T47D (cell line): ENCODE results near the gene RCOR3.

Experiments
- DNase-seq, 2 experiments: peaks; one replicate each; pipeline versions ENCODE4 v3.0.0 to v3.0.0-alpha.2; 2011 to 2012; ENCODE audit warnings: low read depth in 1 of 2, low spot score in 1 of 2
- JUND ChIP-seq: IDR thresholded peaks from 2 replicates; pipeline ENCODE4 v1.6.1; 2012; ENCODE audit warnings: low read depth
- in situ Hi-C: cut with HindIII; loops from 2 replicates; pipeline ENCODE4 v1.10.0; 2016; ENCODE audit warnings: low sequenced_read_pairs, low pct_unique_long_range_greater_than_20kb

The RCOR3 gene

DNA sequence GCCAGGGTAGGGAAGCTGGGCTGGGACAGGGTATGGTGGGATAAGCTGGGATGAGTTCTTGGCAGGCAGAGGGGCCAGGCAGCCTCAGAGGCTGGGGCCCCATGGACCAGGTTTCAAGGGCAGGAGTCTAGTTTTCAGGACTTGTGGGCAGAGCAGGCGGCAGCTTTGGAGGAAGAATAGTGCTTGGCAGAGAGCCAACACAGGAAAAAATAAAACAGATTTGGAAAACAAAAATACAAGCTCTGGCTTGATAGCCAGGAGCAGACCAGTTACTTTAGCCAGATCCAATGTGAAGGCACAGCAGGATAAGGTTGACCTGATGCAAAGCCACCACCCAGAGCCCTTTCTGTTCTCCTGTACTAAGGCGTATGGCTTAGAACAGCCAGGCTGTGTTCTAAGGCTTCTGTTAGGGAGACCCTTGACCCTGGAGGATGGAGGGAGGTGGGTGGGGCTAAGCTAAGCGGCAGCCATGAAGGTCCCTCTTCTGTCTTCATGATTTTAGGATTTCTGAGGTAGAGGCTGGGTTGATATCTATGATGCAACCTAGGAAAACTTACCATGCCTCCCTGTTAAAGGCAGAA lies 73.0 kb downstream of the RCOR3 start:
- no peak for DNase-seq
- in situ Hi-C loops: no loop called here
- TF ChIP-seq JUND: no peak

DNA sequence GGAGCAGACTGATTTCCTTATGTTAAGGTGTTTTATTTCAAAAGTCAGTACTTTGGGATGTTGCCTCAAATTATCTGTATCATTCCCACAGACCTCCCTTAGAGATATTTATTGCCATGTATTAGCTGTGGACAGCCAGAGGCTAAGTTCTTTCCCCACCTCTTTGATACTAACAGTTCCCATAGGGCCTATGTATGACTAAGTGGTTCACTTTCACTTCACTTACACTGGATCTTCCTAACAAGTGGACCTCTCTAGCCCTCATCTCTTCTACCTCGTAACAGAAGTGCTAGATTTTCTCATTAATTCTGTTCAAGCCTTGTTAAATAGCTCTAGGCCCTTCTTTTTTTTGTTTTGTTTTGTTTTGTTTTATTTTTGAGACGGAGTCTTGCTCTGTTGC lies 73.7 kb downstream of the RCOR3 start:
- no peak for TF ChIP-seq JUND
- in situ Hi-C loops: no loop called here

DNA sequence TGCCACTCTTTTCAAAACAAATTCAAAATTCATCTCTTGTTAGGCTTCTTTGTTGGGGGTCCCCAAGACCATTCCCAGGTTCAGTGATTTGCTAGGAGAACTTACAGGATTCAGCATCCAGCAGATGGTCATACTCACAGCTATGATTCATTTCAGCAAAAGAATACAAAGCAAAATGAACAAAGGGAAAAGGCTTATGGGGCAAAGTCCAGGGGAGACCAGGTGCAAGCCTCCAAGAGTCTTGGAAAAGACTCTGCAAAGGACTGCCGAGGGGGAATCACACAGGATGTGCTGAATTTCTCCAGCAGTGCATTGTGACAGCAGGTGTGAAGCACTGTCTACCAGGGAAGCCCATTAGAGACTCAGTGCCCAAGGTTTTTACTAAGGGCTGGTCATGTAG lies 74.7 kb downstream of the RCOR3 start:
- no peak for TF ChIP-seq JUND
- in situ Hi-C loops: no loop called here
- DNase-seq: no peak

More for the DNA sequence above, 73.7 kb downstream of the RCOR3 start:
- DNase-seq: no peak

DNA sequence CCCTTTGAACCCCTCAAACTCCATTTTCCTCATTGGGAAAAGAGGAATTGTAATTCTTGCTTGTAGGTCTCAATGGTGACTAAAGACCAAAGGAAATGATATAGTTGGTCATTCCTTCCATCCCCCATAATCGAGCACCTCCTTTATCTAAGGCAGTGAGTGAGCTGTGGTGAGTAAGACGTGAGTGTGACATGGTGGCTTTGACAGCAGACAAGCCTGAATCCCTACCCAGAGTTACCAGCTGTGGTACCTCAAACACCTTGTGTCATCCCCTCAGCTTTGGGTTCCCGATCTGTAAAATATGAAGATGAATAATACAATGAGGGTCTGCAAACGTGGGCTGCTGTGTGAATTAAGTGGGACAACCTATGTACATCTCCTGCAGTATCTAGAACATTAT lies 75.8 kb downstream of the RCOR3 start:
- in situ Hi-C loops: no loop called here
- no peak for DNase-seq
- TF ChIP-seq JUND: no peak

DNA sequence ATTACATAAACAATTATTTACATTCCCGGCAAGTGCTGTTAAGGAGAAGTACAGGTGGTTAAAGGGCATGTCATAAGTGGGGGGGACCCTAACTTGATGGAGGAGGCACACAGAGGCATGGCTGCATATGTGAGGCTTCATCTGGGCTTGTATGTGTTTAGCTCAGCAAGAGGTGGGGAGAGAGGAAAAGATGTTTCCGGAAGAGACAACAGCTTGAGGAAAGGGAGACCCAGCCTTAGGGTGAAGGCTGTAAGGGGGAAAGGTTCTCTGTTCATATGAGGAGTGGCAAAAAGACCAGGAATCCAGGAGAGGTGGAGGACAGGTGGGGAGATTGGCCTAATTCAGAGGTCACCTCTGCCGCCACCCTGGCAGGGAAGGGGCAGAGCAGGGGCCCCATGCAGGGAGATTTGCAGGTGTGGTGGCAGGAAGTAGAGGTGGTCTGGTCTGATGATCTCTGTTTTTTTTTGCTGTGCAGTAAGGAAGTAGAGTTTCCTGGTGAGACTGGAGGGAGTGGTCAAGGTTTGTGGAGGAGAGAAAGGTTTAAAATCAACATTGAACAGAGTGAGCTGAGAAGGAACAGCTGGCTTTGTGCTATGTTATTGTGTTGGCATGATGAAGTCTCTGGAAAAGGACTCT lies 76.5 kb downstream of the RCOR3 start:
- DNase-seq: no peak
- TF ChIP-seq JUND: no peak
- in situ Hi-C loops: no loop called here

DNA sequence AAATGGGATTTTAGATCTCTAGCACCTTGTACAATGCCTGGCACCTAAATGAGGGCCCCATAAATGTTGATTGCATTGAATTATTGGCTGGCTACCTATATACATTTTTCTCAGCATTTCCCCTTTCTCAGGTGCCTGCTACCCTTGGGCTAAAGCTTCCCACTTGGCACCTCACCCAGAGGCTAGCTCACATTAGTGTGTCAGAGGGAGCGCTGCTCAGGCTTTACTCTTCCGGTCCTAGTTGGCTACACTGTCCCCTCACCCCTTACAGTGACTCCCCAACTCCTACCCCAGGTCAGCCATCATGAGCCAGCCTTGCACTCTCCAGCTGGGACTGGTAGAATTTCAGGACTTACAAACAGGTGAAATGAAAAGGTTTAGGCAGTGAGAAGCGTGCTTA lies 77.0 kb downstream of the RCOR3 start:
- no peak for TF ChIP-seq JUND
- peak in 1 of 2 experiments; percentile 32 for DNase-seq
- in situ Hi-C loops: no loop called here

DNA sequence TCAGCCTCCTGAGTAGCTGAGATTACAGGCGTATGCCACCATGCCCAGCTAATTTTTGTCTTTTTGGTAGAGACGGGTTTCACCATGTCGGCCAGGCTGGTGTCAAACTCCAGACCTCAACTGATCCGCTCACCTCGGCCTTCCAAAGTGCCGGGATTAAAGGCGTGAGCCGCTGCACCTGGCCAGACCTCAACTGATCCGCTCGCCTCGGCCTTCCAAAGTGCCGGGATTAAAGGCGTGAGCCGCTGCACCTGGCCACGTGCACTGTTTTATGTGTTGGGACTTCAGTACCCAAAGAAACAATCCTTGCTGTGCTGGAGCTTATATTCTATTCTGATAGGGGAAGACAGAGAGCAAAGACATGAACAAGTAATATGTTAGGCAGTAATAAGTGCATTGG lies 77.6 kb downstream of the RCOR3 start:
- no peak for TF ChIP-seq JUND
- in situ Hi-C loops: no loop called here
- DNase-seq: no peak

DNA sequence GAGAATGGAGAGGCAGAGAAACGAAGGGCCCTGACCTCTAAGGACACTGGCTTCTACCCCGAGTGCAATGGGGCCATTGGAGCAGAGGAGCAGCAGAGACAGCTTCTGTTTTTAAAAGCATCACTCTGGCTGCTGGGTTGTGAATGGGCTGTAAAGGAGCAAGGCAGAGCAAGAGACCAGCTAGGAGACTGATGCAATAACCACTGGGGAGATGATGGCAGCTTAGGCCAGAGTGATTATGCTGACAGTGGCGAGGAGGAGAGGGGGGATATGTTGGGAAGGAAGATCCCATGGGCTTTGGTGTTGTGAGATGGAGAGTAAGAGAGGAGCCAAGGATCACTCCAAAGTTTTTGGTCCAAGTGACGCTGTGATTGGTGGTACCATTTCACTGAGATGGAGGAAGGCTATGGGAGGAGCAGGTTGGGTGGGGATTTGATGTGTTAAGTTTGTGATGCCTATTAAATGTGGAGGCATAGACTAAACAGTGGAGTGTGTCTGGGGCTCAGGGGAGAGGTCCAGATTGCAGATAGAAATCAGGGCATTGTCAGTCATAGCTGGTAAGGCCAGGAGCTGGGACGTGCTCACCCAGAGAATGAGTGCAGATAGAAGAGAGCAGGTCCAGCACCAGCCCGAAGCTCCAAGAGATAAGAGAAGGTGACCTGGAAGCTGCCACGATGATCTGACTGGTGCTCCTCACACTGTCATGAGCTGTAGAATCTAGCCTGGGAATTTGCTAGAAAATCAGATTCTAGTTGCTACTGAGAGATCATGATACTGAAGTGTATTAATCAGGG lies 78.5 kb downstream of the RCOR3 start:
- DNase-seq: no peak
- in situ Hi-C loops: no loop called here
- TF ChIP-seq JUND: no peak

DNA sequence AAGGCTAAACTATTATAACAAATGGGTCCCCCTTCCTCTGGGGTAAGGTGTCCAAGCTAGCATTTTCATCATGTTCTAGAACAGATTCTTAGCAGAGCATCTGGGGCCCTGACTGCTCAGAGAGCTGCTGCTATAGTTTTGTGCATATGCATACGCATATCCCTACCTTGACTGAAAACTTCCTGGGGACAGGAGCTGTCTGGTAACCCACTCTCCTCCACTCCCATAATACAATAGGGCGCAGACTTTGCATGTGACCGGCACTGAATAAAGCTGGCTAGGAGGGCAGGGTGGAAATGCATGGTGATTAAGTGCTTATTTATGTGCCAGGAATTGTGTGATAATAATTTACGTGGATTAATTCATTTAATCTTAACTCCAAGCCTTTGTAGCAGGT lies 79.1 kb downstream of the RCOR3 start:
- in situ Hi-C loops: no loop called here

DNA sequence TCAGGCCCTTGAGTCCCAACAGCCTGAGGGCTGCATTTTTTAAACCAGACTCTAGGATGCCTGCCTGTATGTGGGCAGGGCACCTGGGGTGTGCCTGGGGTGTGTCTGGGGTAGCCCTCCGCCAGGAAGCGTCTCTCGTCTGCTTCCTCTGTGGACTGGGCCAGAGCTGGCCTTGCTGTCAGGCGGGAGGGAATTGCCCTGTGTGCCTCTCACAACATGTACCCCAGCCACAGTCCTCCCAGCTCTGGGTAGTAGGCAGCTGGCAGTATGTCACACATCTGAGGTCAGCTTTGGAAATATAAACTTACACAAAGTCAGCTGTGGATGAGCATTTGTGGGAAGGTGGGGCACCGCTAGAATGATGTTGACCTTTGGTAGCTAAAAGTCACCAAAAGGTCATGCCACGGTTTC lies 80.5 kb downstream of the RCOR3 start:
- in situ Hi-C loops: no loop called here

More for the DNA sequence above, 79.1 kb downstream of the RCOR3 start:
- no peak for TF ChIP-seq JUND
- DNase-seq: no peak

DNA sequence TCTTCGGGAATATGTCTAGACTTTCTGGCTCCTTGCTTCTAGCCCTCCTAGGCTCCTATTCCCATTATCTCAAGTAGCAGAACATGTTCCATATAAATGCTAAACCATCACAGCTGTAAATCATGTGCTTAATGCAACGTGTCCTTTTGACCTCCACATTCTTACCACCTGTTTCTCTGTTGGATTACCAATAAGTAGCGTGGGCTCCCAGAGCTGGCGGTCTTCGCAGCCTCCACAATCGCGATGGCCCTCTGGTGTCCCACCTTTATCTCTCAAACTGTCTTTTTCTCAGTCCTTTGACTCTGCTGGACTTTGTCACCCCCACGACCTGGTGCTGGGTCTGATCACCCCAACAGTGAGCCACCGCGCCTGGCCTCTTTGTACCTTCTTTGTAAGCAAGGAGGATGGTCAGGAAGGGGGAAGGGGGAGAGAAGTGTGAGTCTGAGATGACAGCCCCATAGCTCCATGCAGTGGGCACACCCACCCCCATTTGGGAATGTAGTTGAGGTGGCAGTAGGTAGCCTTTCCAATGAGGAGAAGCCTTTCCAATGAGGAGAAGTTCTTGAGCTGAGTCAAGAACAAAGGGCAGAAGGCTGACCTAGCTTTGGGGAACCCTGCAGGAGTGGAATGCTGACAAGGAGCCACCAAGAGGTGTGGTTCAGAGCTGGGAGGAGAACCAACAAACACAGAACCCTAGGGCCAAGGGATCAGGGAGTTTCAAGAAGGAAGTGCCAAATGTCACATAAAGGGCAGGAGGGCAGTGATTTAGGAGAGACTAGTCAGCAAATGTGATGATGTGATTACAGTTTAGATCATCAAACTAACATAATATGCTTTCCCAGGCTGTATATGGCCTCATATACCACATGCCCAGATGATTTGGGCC lies 81.7 kb downstream of the RCOR3 start:
- in situ Hi-C loops: no loop called here
- DNase-seq: no peak
- TF ChIP-seq JUND: no peak

More for the DNA sequence above, 80.5 kb downstream of the RCOR3 start:
- no peak for TF ChIP-seq JUND
- no peak for DNase-seq

DNA sequence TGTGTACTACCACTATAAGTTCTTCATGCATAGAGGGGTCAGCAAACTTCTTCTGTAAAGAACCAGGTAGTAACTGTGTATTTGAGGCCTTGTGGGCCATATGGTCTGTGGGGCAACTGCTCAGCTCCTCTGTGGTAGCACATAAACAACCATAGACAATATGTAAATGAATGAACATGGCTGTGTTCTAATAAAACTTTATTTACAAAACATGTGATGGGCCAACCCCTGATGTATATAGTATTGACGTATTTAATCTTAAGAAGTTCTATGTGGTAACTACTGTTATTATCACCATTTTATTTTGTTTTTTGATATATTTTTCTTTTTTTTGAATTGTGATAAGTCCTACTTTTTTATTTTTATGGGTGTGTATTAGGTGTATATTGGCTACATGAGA lies 82.8 kb downstream of the RCOR3 start:
- no peak for DNase-seq
- in situ Hi-C loops: no loop called here
- no peak for TF ChIP-seq JUND
